Natural killer cell (primary cell): ENCODE measurements around the gene GSTM1. TPM values are rescaled to one million over a fixed set of nuclear protein-coding genes. Genes with fewer than 3 reads are reported as not detected.
A peak's percentile ranks its signal among the peaks of the same experiment; 100 is the strongest.
"Not testable (repeated sequence)": the region's sequence is repeated elsewhere in the genome, so short reads cannot be mapped to it uniquely, and the experiment has no call there.

Experiments used
- ATAC-seq, 3 donors: fragments of 150-1000 bp in 2 of 3; fragments of 200-7000 bp in 1 of 3; cut with Tn5 transposase; 1 replicate in 1 of 3; 2 replicates in 2 of 3; pipeline ENCODE4 v1.10.0; 2021; ENCODE audit warnings: mild to moderate bottlenecking in 2 of 3, moderate library complexity in 2 of 3
- DNase-seq, 2 donors: peaks; one replicate each; pipeline versions ENCODE4 v3.0.0 to v3.0.0-alpha.2; 2013 to 2021; ENCODE audit warnings: mixed read lengths in 1 of 2
- H3K27ac ChIP-seq: one replicate; pipeline ENCODE4 v1.5.1; 2013; ENCODE audit warnings: mild to moderate bottlenecking, low read length
- H3K27me3 ChIP-seq: one replicate; pipeline ENCODE4 v1.6.1; 2013; ENCODE audit warnings: low read length; ENCODE audit not compliant: control insufficient read depth, insufficient read depth
- H3K36me3 ChIP-seq: one replicate; pipeline ENCODE4 v1.6.1; 2013; ENCODE audit warnings: low read length; ENCODE audit not compliant: control insufficient read depth, insufficient read depth
- H3K4me1 ChIP-seq: one replicate; pipeline ENCODE4 v1.6.1; 2013; ENCODE audit warnings: low read length; ENCODE audit not compliant: control insufficient read depth, insufficient read depth
- H3K4me3 ChIP-seq: one replicate; pipeline ENCODE4 v1.5.1; 2013; ENCODE audit warnings: low read length
- H3K9me3 ChIP-seq: one replicate; pipeline ENCODE4 v1.6.1; 2013; ENCODE audit warnings: low read length; ENCODE audit not compliant: control insufficient read depth, insufficient read depth
- H3K27ac Mint-ChIP-seq, 2 donors: one replicate each; pipeline ENCODE4 v1.8.0; 2022; ENCODE audit warnings: mild to moderate bottlenecking in 2 of 2, mixed read lengths in 2 of 2, moderate library complexity in 1 of 2
- H3K27me3 Mint-ChIP-seq, 2 donors: one replicate each; pipeline ENCODE4 v1.8.0; 2022; ENCODE audit warnings: low read depth in 2 of 2, mixed read lengths in 2 of 2
- H3K36me3 Mint-ChIP-seq: one replicate; pipeline ENCODE4 v1.8.0; 2022; ENCODE audit warnings: mixed read lengths
- H3K4me1 Mint-ChIP-seq, 2 donors: one replicate each; pipeline ENCODE4 v1.8.0; 2022; ENCODE audit warnings: mixed read lengths in 2 of 2
- H3K4me3 Mint-ChIP-seq: one replicate; pipeline ENCODE4 v1.8.0; 2022; ENCODE audit warnings: mild to moderate bottlenecking, moderate library complexity, mixed read lengths
- H3K9me3 Mint-ChIP-seq, 2 donors: one replicate each; pipeline ENCODE4 v1.8.0; 2022; ENCODE audit warnings: mixed read lengths in 2 of 2
- CTCF ChIP-seq: fragments of 200-600 bp; IDR thresholded peaks from one replicate; pipeline ENCODE4 v1.8.0; 2022; ENCODE audit warnings: antibody characterized with exemption
- WGBS: methylation state at CpG from one replicate; pipeline ENCODE4 v1.1.7; 2013; ENCODE audit warnings: missing lambda C conversion rate; ENCODE audit not compliant: insufficient coverage; 5-methylcytosine and 5-hydroxymethylcytosine counted together
- intact Hi-C: fragments of 100-400 bp; cut with micrococcal nuclease; formaldehyde crosslinking; loops from one replicate; pipeline ENCODE4 v1.14.2; 2022
- total RNA-seq, 4 donors: library from RNA; stranded (reverse); fragments of 120-200 nt in 1 of 4; gene quantifications; one replicate each; pipeline versions ENCODE4 v1.2.3 to v1.2.4, GENCODE V29; 2013 to 2022

The GSTM1 gene
- total RNA-seq, 3 donors from 2014 or later (not counting 1 experiment from before 2014, with no cell fraction given) = 31.9 to 34.7 TPM; not detected in 1

GRCh38 chr1:109659997-109660690 lies 27.5 kb upstream of the GSTM1 start:
- H3K27ac Mint-ChIP-seq = no peak overlapping the region
- no peak for DNase-seq
- H3K4me3 Mint-ChIP-seq = no peak overlapping the region
- H3K27me3 ChIP-seq = no peaks in the 10 kb centered on the region
- peaks cover 13% of the 10 kb centered on the region for H3K36me3 ChIP-seq
- peaks cover 21% of the 10 kb centered on the region for H3K4me1 ChIP-seq
- H3K9me3 ChIP-seq = no peaks in the 10 kb centered on the region
- H3K36me3 Mint-ChIP-seq = no peaks in the 10 kb centered on the region
- no peak for ATAC-seq
- TF ChIP-seq CTCF = no peak
- no peaks in the 10 kb centered on the region for H3K27me3 Mint-ChIP-seq
- H3K27ac ChIP-seq = no peak overlapping the region
- peaks cover 12 to 21% of the 10 kb centered on the region in 2 donors for H3K4me1 Mint-ChIP-seq
- no peaks in the 10 kb centered on the region for H3K9me3 Mint-ChIP-seq
- no peak overlapping the region for H3K4me3 ChIP-seq
- intact Hi-C loops = no loop called here
- 81% methylated on average over 5 of the region's 5 CpGs for WGBS

- H3K36me3 Mint-ChIP-seq, DNase-seq, H3K27ac ChIP-seq, H3K4me3 ChIP-seq, H3K27me3 Mint-ChIP-seq, H3K27me3 ChIP-seq, H3K9me3 Mint-ChIP-seq, ATAC-seq, intact Hi-C loops, H3K4me3 Mint-ChIP-seq, H3K27ac Mint-ChIP-seq, H3K9me3 ChIP-seq: not testable (repeated sequence)
- 82% methylated on average over 2 of the region's 4 CpGs for WGBS
- H3K4me1 Mint-ChIP-seq = peaks cover 7 to 16% of the 10 kb centered on the region in 2 donors
- Histone ChIP-seq H3K36me3 (peaks cover 13% of the 10 kb centered on the region), H3K4me1 (peaks cover 16% of the 10 kb centered on the region)
Measured at GRCh38 chr1:109660691-109661026, 27.0 kb upstream of the GSTM1 start.

GRCh38 chr1:109661391-109661790 lies 26.2 kb upstream of the GSTM1 start:
- H3K27ac Mint-ChIP-seq = no peak overlapping the region
- DNase-seq = peak in 1 of 2 donors; percentile 0

GRCh38 chr1:109664671-109665070 lies 22.9 kb upstream of the GSTM1 start:
- Histone ChIP-seq H3K27ac (no peak overlapping the region), H3K9me3 (no peaks in the 10 kb centered on the region), H3K4me1 (peaks cover 17% of the 10 kb centered on the region), H3K36me3 (peaks cover 9% of the 10 kb centered on the region), H3K4me3 (no peak overlapping the region), H3K27me3 (no peaks in the 10 kb centered on the region)
- Mint-ChIP-seq H3K36me3 (no peaks in the 10 kb centered on the region), H3K9me3 (no peaks in the 10 kb centered on the region), H3K4me3 (no peak overlapping the region), H3K27me3 (no peaks in the 10 kb centered on the region), H3K27ac (no peak overlapping the region), H3K4me1 (peaks cover 6 to 13% of the 10 kb centered on the region in 2 donors)
- no CpG with 5 or more reads among the region's 1 CpG for WGBS
- TF ChIP-seq CTCF = no peak
- ATAC-seq (no peak), DNase-seq (peak in 1 of 2 donors; percentile 0)
- intact Hi-C loops = no loop called here

More at GRCh38 chr1:109661391-109661790, 26.2 kb upstream of the GSTM1 start:
- Histone ChIP-seq H3K4me1 (peaks cover 11% of the 10 kb centered on the region), H3K4me3 (no peak overlapping the region), H3K9me3 (no peaks in the 10 kb centered on the region), H3K36me3 (peaks cover 13% of the 10 kb centered on the region), H3K27ac (no peak overlapping the region), H3K27me3 (no peaks in the 10 kb centered on the region)
- Mint-ChIP-seq H3K4me3 (no peak overlapping the region), H3K4me1 (peaks cover 0 to 9% of the 10 kb centered on the region in 2 donors), H3K36me3 (no peaks in the 10 kb centered on the region), H3K27me3 (no peaks in the 10 kb centered on the region), H3K9me3 (no peaks in the 10 kb centered on the region)
- no peak for TF ChIP-seq CTCF
- intact Hi-C loops = no loop called here
- WGBS = 42% methylated on average over 2 of the region's 2 CpGs
- ATAC-seq = no peak
